Activated T-cell treated with anti-CD3 and anti-CD28 coated beads, Interleukin-2, amount 50 U/mL, for 72 hours (primary cell): ENCODE results near the gene PEX1. TPM values are rescaled to one million over a fixed set of nuclear protein-coding genes. Genes with fewer than 3 reads are reported as not detected.
"Not testable (repeated sequence)": the region's sequence is repeated elsewhere in the genome, so short reads cannot be mapped to it uniquely, and the experiment has no call there.

Experiments used
- ATAC-seq, 2 donors: fragments of 150-1000 bp; cut with Tn5 transposase; replicated peaks in 1 of 2; 2 replicates each; pipeline ENCODE4 v1.10.0; 2021; ENCODE audit warnings: moderate library complexity in 2 of 2, mild to moderate bottlenecking in 1 of 2
- DNase-seq, 2 donors: peaks; one replicate each; pipeline ENCODE4 v3.0.0; 2021 to 2022; ENCODE audit warnings: mixed read lengths in 1 of 2
- H3K27ac Mint-ChIP-seq: one replicate; pipeline ENCODE4 v1.8.0; 2022; ENCODE audit warnings: mild to moderate bottlenecking, moderate library complexity, mixed read lengths
- H3K27me3 Mint-ChIP-seq: one replicate; pipeline ENCODE4 v1.8.0; 2022; ENCODE audit warnings: low read depth, mixed read lengths
- H3K36me3 Mint-ChIP-seq, 2 donors: one replicate each; pipeline ENCODE4 v1.8.0; 2022; ENCODE audit warnings: mixed read lengths in 2 of 2, mild to moderate bottlenecking in 1 of 2; ENCODE audit not compliant: insufficient read depth in 2 of 2
- H3K4me1 Mint-ChIP-seq: one replicate; pipeline ENCODE4 v1.8.0; 2022; ENCODE audit warnings: low read depth, mixed read lengths
- H3K4me3 Mint-ChIP-seq, 2 donors: one replicate each; pipeline ENCODE4 v1.8.0; 2022; ENCODE audit warnings: mild to moderate bottlenecking in 2 of 2, mixed read lengths in 2 of 2, moderate library complexity in 2 of 2
- H3K9me3 Mint-ChIP-seq, 2 donors: one replicate each; pipeline ENCODE4 v1.8.0; 2022; ENCODE audit warnings: mixed read lengths in 2 of 2
- total RNA-seq, 2 donors: library from RNA; stranded (reverse); gene quantifications; one replicate each; pipeline ENCODE4 v1.2.3, GENCODE V29; 2022

The PEX1 gene
- total RNA-seq, 2 donors from 2014 or later = 20.8 to 22.8 TPM

GRCh38 chr7:92489634-92490033, 38.7 kb downstream of the PEX1 start:
- Mint-ChIP-seq H3K4me3 (no peak overlapping the region), H3K27ac (no peak overlapping the region), H3K9me3 (no peaks in the 10 kb centered on the region), H3K4me1 (no peaks in the 10 kb centered on the region), H3K36me3 (peaks cover 1 to 13% of the 10 kb centered on the region in 2 donors), H3K27me3 (no peaks in the 10 kb centered on the region)
- ATAC-seq = no peak
- DNase-seq = no peak

GRCh38 chr7:92487804-92488203, 40.5 kb downstream of the PEX1 start:
- H3K9me3 Mint-ChIP-seq = no peaks in the 10 kb centered on the region
- no peak overlapping the region for H3K27ac Mint-ChIP-seq
- H3K36me3 Mint-ChIP-seq = peaks cover 1 to 13% of the 10 kb centered on the region in 2 donors
- no peak for DNase-seq
- H3K27me3 Mint-ChIP-seq = no peaks in the 10 kb centered on the region
- H3K4me3 Mint-ChIP-seq = no peak overlapping the region
- H3K4me1 Mint-ChIP-seq = no peaks in the 10 kb centered on the region
- no peak for ATAC-seq

- peaks cover 1 to 9% of the 10 kb centered on the region in 2 donors for H3K36me3 Mint-ChIP-seq
- no peak for DNase-seq
- no peak overlapping the region for H3K4me3 Mint-ChIP-seq
- no peak overlapping the region for H3K27ac Mint-ChIP-seq
- H3K4me1 Mint-ChIP-seq = no peaks in the 10 kb centered on the region
- ATAC-seq = no peak
- no peaks in the 10 kb centered on the region for H3K9me3 Mint-ChIP-seq
- no peaks in the 10 kb centered on the region for H3K27me3 Mint-ChIP-seq
Observed at GRCh38 chr7:92485974-92486373, 42.3 kb downstream of the PEX1 start.

GRCh38 chr7:92485267-92485892, 42.9 kb downstream of the PEX1 start:
- ATAC-seq (peak; percentile 36 to 63), DNase-seq (no peak)
- Mint-ChIP-seq H3K27me3 (no peaks in the 10 kb centered on the region), H3K27ac (no peak overlapping the region), H3K9me3 (no peaks in the 10 kb centered on the region), H3K4me3 (no peak overlapping the region), H3K36me3 (peaks cover 1 to 8% of the 10 kb centered on the region in 2 donors), H3K4me1 (no peaks in the 10 kb centered on the region)

- DNase-seq, H3K9me3 Mint-ChIP-seq, H3K27me3 Mint-ChIP-seq, H3K4me3 Mint-ChIP-seq, H3K4me1 Mint-ChIP-seq, H3K36me3 Mint-ChIP-seq, H3K27ac Mint-ChIP-seq, ATAC-seq: not testable (repeated sequence)
Observed at GRCh38 chr7:92484226-92484625, 44.1 kb downstream of the PEX1 start.

- not testable (repeated sequence) for H3K9me3 Mint-ChIP-seq, H3K27ac Mint-ChIP-seq, ATAC-seq, H3K4me1 Mint-ChIP-seq, H3K4me3 Mint-ChIP-seq, H3K27me3 Mint-ChIP-seq, DNase-seq, H3K36me3 Mint-ChIP-seq
Observed at GRCh38 chr7:92483624-92484023, 44.7 kb downstream of the PEX1 start.

- not testable (repeated sequence) for H3K36me3 Mint-ChIP-seq, H3K9me3 Mint-ChIP-seq, ATAC-seq, DNase-seq, H3K4me1 Mint-ChIP-seq, H3K4me3 Mint-ChIP-seq, H3K27ac Mint-ChIP-seq, H3K27me3 Mint-ChIP-seq
Observed at GRCh38 chr7:92479146-92479545, 49.2 kb downstream of the PEX1 start.

GRCh38 chr7:92478711-92479110, 49.6 kb downstream of the PEX1 start:
- Mint-ChIP-seq H3K27ac (no peak overlapping the region), H3K4me3 (no peak overlapping the region), H3K9me3 (no peaks in the 10 kb centered on the region), H3K27me3 (no peaks in the 10 kb centered on the region), H3K4me1 (no peaks in the 10 kb centered on the region), H3K36me3 (no peaks in the 10 kb centered on the region)
- ATAC-seq = no peak
- DNase-seq = no peak

GRCh38 chr7:92478095-92478494, 50.2 kb downstream of the PEX1 start:
- Mint-ChIP-seq H3K4me3 (no peak overlapping the region), H3K36me3 (no peaks in the 10 kb centered on the region), H3K9me3 (no peaks in the 10 kb centered on the region), H3K27me3 (no peaks in the 10 kb centered on the region), H3K4me1 (no peaks in the 10 kb centered on the region), H3K27ac (no peak overlapping the region)
- DNase-seq (no peak), ATAC-seq (no peak)

- DNase-seq, ATAC-seq, H3K9me3 Mint-ChIP-seq, H3K27me3 Mint-ChIP-seq, H3K27ac Mint-ChIP-seq, H3K4me3 Mint-ChIP-seq, H3K4me1 Mint-ChIP-seq, H3K36me3 Mint-ChIP-seq: not testable (repeated sequence)
Observed at GRCh38 chr7:92477681-92478080, 50.6 kb downstream of the PEX1 start, which contains the start of gene ERVW-1. TSS of gene ERVW-1 (minus strand) at chr7:92477946. CDS start at chr7:92470381, 7,565 bp downstream.

GRCh38 chr7:92475851-92476590, 52.3 kb downstream of the PEX1 start:
- H3K36me3 Mint-ChIP-seq, ATAC-seq, H3K9me3 Mint-ChIP-seq, H3K27ac Mint-ChIP-seq, H3K4me3 Mint-ChIP-seq, H3K27me3 Mint-ChIP-seq, H3K4me1 Mint-ChIP-seq, DNase-seq: not testable (repeated sequence)

GRCh38 chr7:92475261-92475770, 53.0 kb downstream of the PEX1 start:
- not testable (repeated sequence) for H3K27me3 Mint-ChIP-seq, H3K9me3 Mint-ChIP-seq, H3K27ac Mint-ChIP-seq, H3K4me1 Mint-ChIP-seq, H3K36me3 Mint-ChIP-seq, ATAC-seq, DNase-seq, H3K4me3 Mint-ChIP-seq

GRCh38 chr7:92473989-92474388, 54.3 kb downstream of the PEX1 start:
- not testable (repeated sequence) for H3K4me1 Mint-ChIP-seq, DNase-seq, H3K36me3 Mint-ChIP-seq, H3K27me3 Mint-ChIP-seq, H3K27ac Mint-ChIP-seq, ATAC-seq, H3K4me3 Mint-ChIP-seq, H3K9me3 Mint-ChIP-seq
